Prostate gland (tissue), 2 donors: Measurements from ENCODE around the gene EXOC8. TPM values are rescaled to one million over a fixed set of nuclear protein-coding genes. Genes with fewer than 3 reads are reported as not detected.
A peak's percentile ranks its signal among the peaks of the same experiment; 100 is the strongest.

ENCODE experiments used
- DNase-seq: peaks from one replicate; pipeline ENCODE4 v3.0.0-alpha.2; 2019; ENCODE audit warnings: low spot score
- H3K27ac ChIP-seq, 2 donors: fragments of 200-600 bp; sonication (generic); 2 replicates each; pipeline ENCODE4 v1.5.1; 2017 to 2019
- H3K27me3 ChIP-seq: fragments of 200-600 bp; sonication (generic); replicated peaks from 2 replicates; pipeline ENCODE4 v1.5.1; 2019; ENCODE audit not compliant: insufficient read depth
- H3K36me3 ChIP-seq, 2 donors: fragments of 200-600 bp; sonication (generic); 1 replicate in 1 of 2; 2 replicates in 1 of 2; pipeline versions ENCODE4 v1.5.1 to v1.8.1; 2017 to 2019
- H3K4me1 ChIP-seq: fragments of 200-600 bp; sonication (generic); replicated peaks from 2 replicates; pipeline ENCODE4 v1.5.1; 2019
- H3K4me3 ChIP-seq, 2 donors: fragments of 200-600 bp; sonication (generic); 2 replicates each; pipeline ENCODE4 v1.5.1; 2017 to 2019
- H3K9me3 ChIP-seq: fragments of 200-600 bp; sonication (generic); 2 replicates; pipeline ENCODE4 v1.5.1; 2017
- CTCF ChIP-seq, 4 experiments: fragments of 200-600 bp in 2 of 4; fragments of 450-650 bp in 2 of 4; sonication (generic) in 2 of 4; IDR thresholded peaks; 1 replicate in 3 of 4; 2 replicates in 1 of 4; pipeline ENCODE4 v1.5.1; 2016 to 2019; ENCODE audit warnings: antibody characterized with exemption in 4 of 4, mild to moderate bottlenecking in 2 of 4, moderate library complexity in 2 of 4
- POLR2A ChIP-seq: fragments of 450-650 bp; IDR thresholded peaks from one replicate; pipeline ENCODE4 v1.6.1; 2016; ENCODE audit warnings: antibody characterized with exemption, mild to moderate bottlenecking
- POLR2AphosphoS5 ChIP-seq: sonication (generic); formaldehyde crosslinking; IDR thresholded peaks from one replicate; pipeline ENCODE4 v1.6.1; 2017; ENCODE audit warnings: antibody characterized with exemption
- WGBS: methylation state at CpG from one replicate; pipeline ENCODE4 v1.1.5; 2018; 5-methylcytosine and 5-hydroxymethylcytosine counted together
- intact Hi-C: fragments of 100-400 bp; cut with DNase I; formaldehyde crosslinking; loops from one replicate; pipeline ENCODE4 v1.14.2; 2022
- total RNA-seq, 2 donors: library from RNA; depleted of rRNA; stranded (reverse); fragments of >200 nt; gene quantifications; one replicate each; pipeline ENCODE4 v1.1.0, GENCODE V29; 2016

Gene EXOC8
- total RNA-seq, 2 donors from 2014 or later: 11.9 to 14.8 TPM

DNA sequence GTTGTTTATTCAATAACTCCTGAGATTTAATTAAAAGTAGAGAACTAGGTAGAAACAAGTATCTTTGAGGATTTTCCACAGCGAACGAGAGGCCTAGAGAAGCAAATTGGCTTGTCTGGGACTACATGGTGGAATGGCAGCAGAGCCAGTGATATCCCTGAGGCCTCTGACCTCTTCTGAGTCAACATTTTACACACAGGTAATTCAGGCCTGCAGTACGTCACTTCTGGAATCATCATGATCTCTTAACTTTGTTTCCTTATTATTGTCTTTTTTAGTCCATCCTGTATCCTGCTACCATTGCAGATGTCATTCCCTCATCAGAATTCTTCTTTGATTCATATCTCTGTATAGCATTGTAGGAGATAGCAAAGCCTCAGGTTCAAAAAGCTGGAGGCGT lies 10.3 kb upstream of the EXOC8 start:
- TF ChIP-seq CTCF (IDR thresholded peaks at IDR 0.05): no peak
- no peak for TF ChIP-seq POLR2A
- TF ChIP-seq POLR2AphosphoS5: no peak
- intact Hi-C loops: no loop called here
- Histone ChIP-seq H3K27ac (no peak overlapping the region), H3K4me3 (no peak overlapping the region), H3K36me3 (no peaks in the 10 kb centered on the region), H3K4me1 (no peaks in the 10 kb centered on the region), H3K9me3 (no peaks in the 10 kb centered on the region), H3K27me3 (no peaks in the 10 kb centered on the region)
- WGBS: 89% methylated on average over 4 of the region's 4 CpGs
- no peak for DNase-seq

DNA sequence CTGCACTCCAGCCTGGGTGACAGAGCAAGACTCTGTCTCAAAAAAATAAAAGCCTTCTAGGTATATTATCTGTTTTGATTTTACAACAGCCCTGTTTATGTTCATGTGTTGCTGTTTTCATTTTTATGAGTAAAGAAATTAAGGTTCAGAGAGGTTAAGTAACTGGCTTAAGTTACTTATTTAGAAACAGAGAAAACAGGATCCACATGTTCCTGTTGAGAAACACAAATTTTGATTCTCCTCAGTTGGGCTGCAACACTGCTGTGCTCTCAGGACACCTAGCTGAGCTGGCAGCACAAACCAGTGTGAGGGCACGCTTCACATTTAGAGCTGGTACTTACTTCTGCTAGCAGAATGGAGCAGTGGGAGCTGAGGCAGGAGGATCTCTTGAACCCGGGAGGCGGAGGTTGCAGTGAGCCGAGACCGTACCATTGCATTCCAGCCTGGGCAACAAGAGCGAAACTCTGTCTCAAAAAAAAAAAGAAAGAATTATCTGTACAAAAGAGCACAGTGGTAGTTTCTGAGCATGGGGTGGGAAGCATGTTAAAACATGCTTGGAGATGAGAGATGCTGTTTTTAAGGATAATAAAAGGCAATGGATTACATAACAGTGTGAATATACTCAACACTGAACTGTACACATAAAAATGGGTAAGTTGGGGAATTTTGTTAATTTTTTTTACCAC lies 2.8 kb upstream of the EXOC8 start:
- Histone ChIP-seq H3K9me3 (no peaks in the 10 kb centered on the region), H3K36me3 (no peaks in the 10 kb centered on the region), H3K4me3 (no peak overlapping the region), H3K27ac (no peak overlapping the region), H3K4me1 (peaks cover 7% of the 10 kb centered on the region), H3K27me3 (no peaks in the 10 kb centered on the region)
- DNase-seq: no peak
- 64% methylated on average over 6 of the region's 6 CpGs for WGBS
- intact Hi-C loops: no loop called here
- TF ChIP-seq POLR2AphosphoS5 (no peak), POLR2A (no peak), CTCF (IDR thresholded peaks at IDR 0.05) (no peak)

DNA sequence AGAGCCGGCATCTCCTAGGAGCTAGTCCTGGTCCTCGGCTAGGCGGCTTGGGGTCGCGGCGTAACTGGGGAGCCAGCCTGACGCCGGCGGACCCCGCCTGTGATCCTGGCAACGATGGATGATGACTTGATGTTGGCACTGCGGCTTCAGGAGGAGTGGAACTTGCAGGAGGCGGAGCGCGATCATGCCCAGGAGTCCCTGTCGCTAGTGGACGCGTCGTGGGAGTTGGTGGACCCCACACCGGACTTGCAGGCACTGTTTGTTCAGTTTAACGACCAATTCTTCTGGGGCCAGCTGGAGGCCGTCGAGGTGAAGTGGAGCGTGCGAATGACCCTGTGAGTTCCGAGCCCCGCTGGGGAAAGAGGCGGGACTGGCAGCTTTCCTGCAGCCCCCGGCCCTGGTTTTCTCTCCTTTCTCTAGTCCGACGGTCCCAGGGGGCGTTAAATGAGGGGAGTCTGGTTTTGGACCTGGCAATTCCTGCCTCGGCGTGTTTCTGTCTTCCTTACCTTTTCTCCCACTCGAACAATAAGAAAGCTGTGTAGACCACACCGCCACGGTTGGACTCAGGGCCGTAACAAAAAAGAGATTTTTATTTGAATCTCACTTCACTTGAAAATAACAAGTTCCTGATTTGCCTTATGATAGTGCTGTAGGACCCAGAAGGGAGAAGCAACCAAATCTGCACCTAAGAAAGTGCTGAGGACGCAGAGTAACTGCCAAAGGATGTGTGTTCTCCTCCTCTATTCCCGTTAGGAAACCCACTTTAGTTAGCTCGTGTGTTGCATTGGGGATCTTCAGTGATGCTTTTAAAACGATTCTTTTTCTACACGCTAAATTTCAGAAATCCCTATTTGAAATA lies 847 bp upstream of the EXOC8 start, which contains the start of gene SPRTN:
Gene SPRTN (plus strand): TSS at position 24 of the 859 bp plus-strand sequence. CDS start 91 bp downstream, at position 115.
- DNase-seq: no peak

DNA sequence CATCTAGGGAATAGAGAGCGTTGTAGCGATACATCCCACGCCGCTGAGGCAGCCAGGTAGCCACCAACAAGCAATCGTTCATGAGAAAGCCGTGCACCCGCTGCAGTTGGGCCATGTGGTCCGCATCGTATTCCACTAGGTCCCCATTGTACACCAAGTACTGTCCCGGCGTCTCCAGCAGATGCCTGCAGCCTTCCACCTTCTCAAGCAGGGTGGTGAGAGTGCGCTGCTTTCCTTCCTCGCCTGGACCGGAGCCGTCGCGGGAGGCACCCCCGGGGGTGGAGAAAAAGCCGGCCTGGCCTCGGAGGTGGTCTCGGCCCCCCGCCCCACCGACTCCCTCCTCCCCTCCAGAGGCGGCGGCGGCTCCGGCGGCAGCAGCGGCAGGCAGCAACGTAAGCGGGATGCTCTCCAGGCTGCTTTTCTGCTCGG lies 595 bp downstream of the EXOC8 start:
- peaks cover 7% of the 10 kb centered on the region for H3K4me1 ChIP-seq
- no peaks in the 10 kb centered on the region for H3K9me3 ChIP-seq
- under 1% methylated on average over 30 of the region's 32 CpGs for WGBS
- no peak for DNase-seq
- H3K27me3 ChIP-seq: no peaks in the 10 kb centered on the region
- no peak for TF ChIP-seq CTCF (IDR thresholded peaks at IDR 0.05)
- no peak for TF ChIP-seq POLR2A
- no peak for TF ChIP-seq POLR2AphosphoS5
- H3K36me3 ChIP-seq: no peaks in the 10 kb centered on the region
- H3K27ac ChIP-seq: peak overlapping the region; percentile 63 to 76
- peak overlapping the region; percentile 70 to 77 for H3K4me3 ChIP-seq
- intact Hi-C loops: loop anchor here (5.0 kb wide), 3 partner anchors 85 to 190 kb away; partner anchors contain the start of genes EGLN1, GNPAT and TSNAX

More for the DNA sequence above, 847 bp upstream of the EXOC8 start, which contains the start of gene SPRTN:
- Histone ChIP-seq H3K4me3 (peak within 1 kb of the TSS; percentile 70 to 77), H3K9me3 (no peaks in the 10 kb centered on the region), H3K4me1 (peaks cover 7% of the 10 kb centered on the region), H3K27me3 (no peaks in the 10 kb centered on the region), H3K27ac (peak within 1 kb of the TSS; percentile 76 to 87), H3K36me3 (no peaks in the 10 kb centered on the region)
- no peak for TF ChIP-seq CTCF (IDR thresholded peaks at IDR 0.05)
- no peak for TF ChIP-seq POLR2A
- TF ChIP-seq POLR2AphosphoS5: no peak
- under 1% methylated on average over 42 of the region's 43 CpGs for WGBS
- intact Hi-C loops: loop anchor here (5.0 kb wide), 3 partner anchors 84 to 189 kb away; partner anchors contain the start of genes EGLN1, GNPAT and TSNAX
